GM12878 (cell line): ENCODE data around the gene PSMD1. TPM values are rescaled to one million over a fixed set of nuclear protein-coding genes. Genes with fewer than 3 reads are reported as not detected.

Experiments
- CREM ChIP-seq: IDR thresholded peaks from 2 replicates; pipeline ENCODE4 v1.6.1; 2014; ENCODE audit warnings: antibody characterized with exemption, low read depth
- E4F1 ChIP-seq: fragments of 450-650 bp; IDR thresholded peaks from 2 replicates; pipeline ENCODE4 v1.6.1; 2018; ENCODE audit warnings: borderline replicate concordance, mild to moderate bottlenecking; ENCODE audit not compliant: partially characterized antibody
- ETV6 ChIP-seq, 2 experiments: fragments of 450-650 bp in 1 of 2; IDR thresholded peaks in 1 of 2; conservative IDR thresholded peaks in 1 of 2; 2 replicates each; pipeline ENCODE4 v1.6.1; 2014; ENCODE audit warnings: antibody characterized with exemption in 1 of 2, borderline replicate concordance in 1 of 2, low read depth in 1 of 2, mild to moderate bottlenecking in 1 of 2, moderate library complexity in 1 of 2
- EZH2 ChIP-seq: IDR thresholded peaks from 2 replicates; pipeline ENCODE4 v1.6.1; 2012; ENCODE audit warnings: low read depth, mild to moderate bottlenecking, control low read depth, inconsistent platforms, low read length, borderline replicate concordance; ENCODE audit not compliant: control insufficient read depth
- FOXM1 ChIP-seq: IDR thresholded peaks from 2 replicates; pipeline ENCODE4 v1.6.1; 2012; ENCODE audit warnings: low read depth, mild to moderate bottlenecking, inconsistent platforms, low read length, moderate library complexity
- GABPA ChIP-seq: IDR thresholded peaks from 2 replicates; pipeline ENCODE4 v1.6.1; 2014; ENCODE audit warnings: antibody characterized with exemption, low read depth, mild to moderate bottlenecking, inconsistent platforms
- HDGF ChIP-seq: fragments of 450-650 bp; IDR thresholded peaks from 2 replicates; pipeline ENCODE4 v1.6.1; 2016; ENCODE audit warnings: antibody characterized with exemption
- IRF5 ChIP-seq: fragments of 450-650 bp; IDR thresholded peaks from 2 replicates; pipeline ENCODE4 v1.6.1; 2017; ENCODE audit warnings: borderline replicate concordance
- KAT2A ChIP-seq: conservative IDR thresholded peaks from 2 replicates; pipeline ENCODE4 v1.6.1; 2011; ENCODE audit warnings: low read depth, low read length; ENCODE audit not compliant: control insufficient read depth
- KLF5 ChIP-seq: fragments of 450-650 bp; IDR thresholded peaks from 2 replicates; pipeline ENCODE4 v1.6.1; 2014; ENCODE audit warnings: mild to moderate bottlenecking; ENCODE audit not compliant: partially characterized antibody
- MAX ChIP-seq: IDR thresholded peaks from 2 replicates; pipeline ENCODE4 v1.6.1; 2012; ENCODE audit warnings: low read depth, low read length, improper control_type of control experiment
- MLLT1 ChIP-seq: fragments of 450-650 bp; IDR thresholded peaks from 2 replicates; pipeline ENCODE4 v1.6.1; 2016; ENCODE audit warnings: mild to moderate bottlenecking
- MTA2 ChIP-seq: fragments of 450-650 bp; IDR thresholded peaks from 2 replicates; pipeline ENCODE4 v1.6.1; 2016; ENCODE audit warnings: low read depth, mild to moderate bottlenecking, moderate library complexity
- MYB ChIP-seq: fragments of 150-350 bp; IDR thresholded peaks from 2 replicates; pipeline ENCODE4 v1.6.1; 2014; ENCODE audit warnings: mild to moderate bottlenecking, low read depth, low read length, borderline replicate concordance
- POLR2AphosphoS2 ChIP-seq: IDR thresholded peaks from 2 replicates; pipeline ENCODE4 v1.6.1; 2011; ENCODE audit warnings: low read depth, mild to moderate bottlenecking, low read length, improper control_type of control experiment, moderate library complexity
- RAD51 ChIP-seq: fragments of 450-650 bp; IDR thresholded peaks from 2 replicates; pipeline ENCODE4 v1.6.1; 2016; ENCODE audit warnings: moderate library complexity, mild to moderate bottlenecking, inconsistent platforms
- SMC3 ChIP-seq: IDR thresholded peaks from 2 replicates; pipeline ENCODE4 v1.6.1; 2011; ENCODE audit warnings: low read length, improper control_type of control experiment, borderline replicate concordance
- SPI1 ChIP-seq: IDR thresholded peaks from 2 replicates; pipeline ENCODE4 v1.6.1; 2011; ENCODE audit warnings: low read depth, mild to moderate bottlenecking, low read length, moderate library complexity, borderline replicate concordance; ENCODE audit not compliant: insufficient read depth
- SREBF2 ChIP-seq: IDR thresholded peaks from 2 replicates; pipeline ENCODE4 v1.6.1; 2012; ENCODE audit warnings: mild to moderate bottlenecking, low read length
- SRF ChIP-seq, 2 experiments: IDR thresholded peaks; 2 replicates each; pipeline ENCODE4 v1.6.1; 2011; ENCODE audit warnings: low read depth in 2 of 2, low read length in 2 of 2, mild to moderate bottlenecking in 1 of 2, moderate library complexity in 1 of 2
- TARDBP ChIP-seq: IDR thresholded peaks from 2 replicates; pipeline ENCODE4 v1.6.1; 2016; ENCODE audit warnings: borderline replicate concordance
- TCF3 ChIP-seq: IDR thresholded peaks from 2 replicates; pipeline ENCODE4 v1.6.1; 2012; ENCODE audit warnings: low read depth, mild to moderate bottlenecking, low read length, borderline replicate concordance; ENCODE audit not compliant: insufficient read depth
- ZNF622 ChIP-seq: fragments of 450-650 bp; IDR thresholded peaks from 2 replicates; pipeline ENCODE4 v1.6.1; 2017; ENCODE audit warnings: mild to moderate bottlenecking, inconsistent platforms
- polyA plus RNA-seq, 11 experiments: library from polyadenylated mRNA; depleted of rRNA in 4 of 11; unstranded in 6 of 11; stranded (reverse) in 5 of 11; fragments of >200 nt; fragmentation: Nextera tagmentation in 4 of 11; fragmentation: Illumina TruSeq in 1 of 11; extraction: Ambion mirVana in 4 of 11; extraction: Trizol in 1 of 11; gene quantifications; 1 replicate in 1 of 11; 2 replicates in 10 of 11; pipeline versions ENCODE4 v1.2.1 to v1.2.3, GENCODE V29; 2011 to 2016; ENCODE audit warnings: inconsistent platforms in 2 of 11, missing spikeins in 2 of 11, low read depth in 1 of 11
- total RNA-seq, 4 experiments: library from RNA; depleted of rRNA in 3 of 4; stranded (reverse); fragments of >200 nt in 3 of 4; fragmentation: Illumina TruSeq in 1 of 4; extraction: Trizol in 1 of 4; gene quantifications; 2 replicates each; pipeline versions ENCODE4 v1.2.1 to v1.2.3, GENCODE V29; 2013 to 2021

PSMD1 gene
- total and polyA plus RNA-seq, 10 of the 15 experiments (the other 5 are each of a cell fraction or from before 2014, with no cell fraction given) = 87.4 to 220 (median 139) TPM

GRCh38 chr2:231052494-231053451 lies 3.9 kb upstream of the PSMD1 start (continued):
- TF ChIP-seq KAT2A (no peak), MLLT1 (no peak), TCF3 (no peak), SREBF2 (no peak), EZH2 (no peak), KLF5 (no peak), TARDBP (no peak), IRF5 (no peak), RAD51 (no peak), MYB (no peak), HDGF (no peak), E4F1 (no peak), ZNF622 (no peak), POLR2AphosphoS2 (no peak), SRF (IDR thresholded peaks at IDR 0.05; ENCODE audit: low read depth in 2 of 2, low read length in 2 of 2) (no peak), ETV6 (conservative IDR thresholded peaks at IDR 0.05 in 1 of 2, IDR thresholded peaks at IDR 0.05 in 1 of 2; ENCODE audit: borderline replicate concordance in 1 of 2, low read depth in 1 of 2) (no peak), GABPA (0 out of 2 replicates have a peak, but pooled peaks have one; percentile 39), SPI1 (no peak), MTA2 (no peak), SMC3 (peak; percentile 79), MAX (no peak), CREM (no peak), FOXM1 (no peak)
